ENCODE measurements around the gene MYH9.

MYH9 gene

DNA sequence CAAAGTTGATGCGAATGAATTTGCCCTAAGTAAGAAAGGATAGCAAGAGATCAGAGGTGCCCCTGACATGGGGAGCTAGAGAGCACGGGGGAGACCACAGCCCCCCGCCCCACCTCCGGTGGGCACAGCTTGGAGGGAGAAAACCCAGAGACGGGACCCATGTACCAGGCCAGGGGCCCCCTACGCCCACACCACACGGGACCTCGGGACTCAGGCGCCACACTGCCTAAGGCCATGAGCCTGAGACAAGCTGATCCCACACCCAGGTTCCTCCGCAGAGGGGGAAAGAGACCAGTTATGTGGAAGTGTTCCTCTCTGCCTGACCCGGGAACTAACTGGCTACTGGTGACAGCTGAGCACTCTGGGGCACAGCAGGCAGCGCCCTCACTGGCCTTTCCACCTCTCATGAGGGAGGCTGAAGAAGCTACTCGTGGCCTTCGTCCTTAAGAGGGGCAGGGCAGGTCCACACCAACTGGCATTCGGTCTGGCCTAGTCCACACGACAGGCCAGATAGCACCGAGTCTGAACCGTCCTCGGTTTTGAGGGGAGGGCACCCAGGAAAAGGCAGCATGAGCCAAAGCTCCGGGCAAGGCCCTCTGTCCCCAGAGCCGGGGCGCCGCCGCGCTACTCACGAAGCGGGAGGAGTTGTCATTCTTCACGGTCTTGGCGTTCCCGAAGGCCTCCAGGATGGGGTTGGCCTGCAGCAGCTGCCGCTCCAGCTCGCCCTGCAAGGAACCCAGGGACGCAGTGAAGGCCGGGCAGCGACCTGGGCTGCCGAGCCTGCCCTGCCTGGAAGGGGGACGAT lies 65.8 kb downstream of the MYH9 start:
- TF ChIP-seq, protein P1, sequence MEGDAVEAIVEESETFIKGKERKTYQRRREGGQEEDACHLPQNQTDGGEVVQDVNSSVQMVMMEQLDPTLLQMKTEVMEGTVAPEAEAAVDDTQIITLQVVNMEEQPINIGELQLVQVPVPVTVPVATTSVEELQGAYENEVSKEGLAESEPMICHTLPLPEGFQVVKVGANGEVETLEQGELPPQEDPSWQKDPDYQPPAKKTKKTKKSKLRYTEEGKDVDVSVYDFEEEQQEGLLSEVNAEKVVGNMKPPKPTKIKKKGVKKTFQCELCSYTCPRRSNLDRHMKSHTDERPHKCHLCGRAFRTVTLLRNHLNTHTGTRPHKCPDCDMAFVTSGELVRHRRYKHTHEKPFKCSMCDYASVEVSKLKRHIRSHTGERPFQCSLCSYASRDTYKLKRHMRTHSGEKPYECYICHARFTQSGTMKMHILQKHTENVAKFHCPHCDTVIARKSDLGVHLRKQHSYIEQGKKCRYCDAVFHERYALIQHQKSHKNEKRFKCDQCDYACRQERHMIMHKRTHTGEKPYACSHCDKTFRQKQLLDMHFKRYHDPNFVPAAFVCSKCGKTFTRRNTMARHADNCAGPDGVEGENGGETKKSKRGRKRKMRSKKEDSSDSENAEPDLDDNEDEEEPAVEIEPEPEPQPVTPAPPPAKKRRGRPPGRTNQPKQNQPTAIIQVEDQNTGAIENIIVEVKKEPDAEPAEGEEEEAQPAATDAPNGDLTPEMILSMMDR (IDR thresholded peaks at IDR 0.05; ENCODE audit: insufficient read depth, low read length, missing control alignments) = no peak
- no peak for DNase-seq (ENCODE audit: low read depth, low spot score)
- no peak overlapping the region for H3K4me3 ChIP-seq (ENCODE audit: low read depth, low read length)
- POLR2A ChIA-PET = interaction anchor here (0.6 to 0.9 kb wide), 2 partner anchors 62 to 160 kb away, joined by 3 to 4 read pairs; partner anchors contain the start of gene TXN2
- CTCF ChIA-PET = interaction anchor here (1.4 to 3.2 kb wide), 8 partner anchors 9 to 164 kb away, joined by 3 to 18 read pairs (median 6); no protein-coding TSS in a partner anchor

DNA sequence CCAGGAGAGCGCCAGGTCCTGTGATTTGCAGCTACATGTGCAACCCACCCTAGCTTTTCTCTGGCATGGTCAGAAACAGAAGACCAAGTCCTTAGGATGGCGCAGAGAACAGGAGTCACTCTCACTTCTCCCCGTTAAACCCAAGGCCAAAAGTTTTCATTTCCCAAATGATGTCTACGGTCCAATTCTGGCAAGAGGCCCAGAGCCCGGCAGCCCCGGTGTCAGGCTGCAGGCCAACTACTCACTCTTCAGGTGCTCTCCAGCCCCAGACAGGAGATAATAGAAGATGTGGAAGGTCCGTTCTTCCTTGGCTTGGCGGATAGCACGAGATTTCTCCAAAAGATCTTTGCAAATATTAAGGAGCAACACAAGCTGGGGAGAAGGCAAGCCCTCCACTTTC lies 67.2 kb downstream of the MYH9 start:
- ChIA-PET CTCF (interaction anchor here (1.4 to 3.2 kb wide), 5 partner anchors 19 to 166 kb away, joined by 3 to 18 read pairs (median 8); no protein-coding TSS in a partner anchor), POLR2A (interaction anchor here (0.6 kb wide), 1 partner anchor 63 kb away, joined by 3 read pairs; no protein-coding TSS in a partner anchor)
- no peak for DNase-seq (ENCODE audit: low read depth, low spot score)
- TF ChIP-seq, protein P1 (IDR thresholded peaks at IDR 0.05; ENCODE audit: insufficient read depth, low read length, missing control alignments) = no peak
- H3K4me3 ChIP-seq (ENCODE audit: low read depth, low read length) = no peak overlapping the region

DNA sequence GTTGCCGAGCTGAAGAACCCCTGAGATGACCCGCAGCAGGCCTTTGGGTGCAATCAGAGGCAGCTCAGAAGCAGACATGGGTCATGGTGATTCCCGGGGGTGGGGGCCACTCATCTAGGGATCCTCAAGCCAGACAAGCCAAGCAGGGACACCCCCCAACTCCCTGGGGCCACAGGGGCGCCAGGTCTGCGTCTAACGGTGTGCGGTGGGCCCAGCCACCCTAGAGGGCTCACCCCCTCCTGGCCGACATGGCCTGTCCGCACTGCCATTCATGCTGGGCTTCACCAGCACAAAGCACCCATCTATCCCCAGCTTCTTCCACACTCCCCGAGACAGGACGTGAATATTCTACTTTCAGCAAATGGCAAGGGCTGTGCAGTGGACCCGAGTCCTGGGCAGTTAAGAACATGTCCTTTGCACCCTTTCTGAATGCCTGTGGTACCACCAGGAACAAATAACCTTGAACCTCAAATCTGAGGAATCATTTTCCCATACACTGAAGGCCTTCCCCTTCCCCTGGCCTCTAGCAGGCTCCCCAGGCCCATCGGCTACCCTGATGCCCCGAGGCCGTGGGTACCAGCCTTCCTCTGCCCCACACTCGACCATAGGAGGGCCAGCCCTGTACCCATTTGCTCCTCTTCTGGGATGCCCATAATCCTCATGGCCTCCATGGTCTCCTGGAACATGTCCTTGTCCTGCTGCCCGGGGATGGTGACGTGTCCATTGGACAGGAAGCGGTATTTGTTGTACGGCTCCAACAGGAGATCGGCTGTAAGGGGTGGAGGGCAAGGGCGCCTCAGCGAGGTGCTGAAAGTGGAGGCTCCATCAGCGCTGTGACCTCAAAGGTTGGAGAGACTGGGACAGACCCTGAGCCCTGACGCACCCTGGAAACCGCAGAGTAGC lies 67.9 kb downstream of the MYH9 start:
- no peak overlapping the region for H3K4me3 ChIP-seq (ENCODE audit: low read depth, low read length)
- TF ChIP-seq, protein P1 (IDR thresholded peaks at IDR 0.05; ENCODE audit: insufficient read depth, low read length, missing control alignments) = no peak
- ChIA-PET POLR2A (interaction anchor here (0.6 kb wide), 1 partner anchor 189 kb away, joined by 3 read pairs; no protein-coding TSS in a partner anchor), CTCF (interaction anchor here (0.9 to 3.2 kb wide), 2 partner anchors 33 to 151 kb away, joined by 3 to 18 read pairs; no protein-coding TSS in a partner anchor)
- DNase-seq (ENCODE audit: low read depth, low spot score) = no peak

DNA sequence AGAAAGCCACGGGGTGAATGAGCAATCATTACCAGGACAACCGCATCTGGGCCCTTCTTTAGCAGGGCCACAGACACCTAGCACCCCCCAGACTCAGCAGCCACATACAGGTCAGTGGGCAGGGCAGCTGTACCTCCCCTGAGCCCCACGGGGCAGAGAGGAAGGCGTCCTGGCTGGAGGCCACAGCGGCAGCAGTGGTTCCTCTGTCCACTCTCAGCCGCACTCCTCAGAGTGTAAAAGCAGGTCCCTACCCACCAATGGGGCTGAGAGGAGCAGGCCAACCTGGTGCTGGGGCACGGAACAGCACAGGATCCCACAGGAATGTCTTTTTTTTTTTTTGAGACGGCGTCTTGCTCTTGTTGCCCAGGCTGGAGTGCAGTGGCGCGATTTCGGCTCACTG lies 69.3 kb downstream of the MYH9 start:
- CTCF ChIA-PET = no interaction called here
- no peak for DNase-seq (ENCODE audit: low read depth, low spot score)
- POLR2A ChIA-PET = no interaction called here

DNA sequence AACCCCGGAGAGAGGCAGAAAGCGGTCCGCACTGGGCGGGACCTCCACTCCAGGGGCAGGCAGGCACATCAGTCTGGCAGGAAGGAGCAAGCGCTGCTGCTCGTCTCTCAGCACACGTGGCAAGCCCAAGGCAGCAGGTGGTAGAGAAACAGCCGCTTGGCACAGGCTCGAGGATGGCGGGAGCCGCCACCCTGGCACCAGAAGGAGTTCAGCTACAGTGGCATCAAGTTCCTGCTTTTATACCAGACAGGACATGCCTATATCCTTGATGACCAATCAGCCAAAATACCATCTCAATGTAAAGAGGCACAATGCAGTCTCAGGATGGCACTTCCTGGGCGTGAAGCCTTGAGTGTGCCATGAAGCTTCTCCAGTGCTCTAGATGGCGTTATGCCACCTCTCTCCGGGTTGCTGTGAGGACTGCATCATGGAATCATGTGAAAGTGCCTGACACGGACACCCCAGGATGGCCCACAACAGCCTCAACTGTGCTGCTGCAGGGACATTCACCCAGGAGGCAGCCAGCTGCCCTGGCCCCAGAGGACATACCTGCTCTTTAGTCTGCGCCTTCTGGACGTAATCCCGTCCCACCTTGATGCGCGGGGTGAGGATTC lies 70.0 kb downstream of the MYH9 start:
- no peak for DNase-seq (ENCODE audit: low read depth, low spot score)
- POLR2A ChIA-PET = no interaction called here
- TF ChIP-seq, protein P1 (IDR thresholded peaks at IDR 0.05; ENCODE audit: insufficient read depth, low read length, missing control alignments) = no peak
- CTCF ChIA-PET = interaction anchor here (0.8 to 1.3 kb wide), 2 partner anchors 16 to 153 kb away, joined by 3 to 5 read pairs; no protein-coding TSS in a partner anchor
- H3K4me3 ChIP-seq (ENCODE audit: low read depth, low read length) = no peak overlapping the region

More for the DNA sequence above, 69.3 kb downstream of the MYH9 start:
- TF ChIP-seq, protein P1 (IDR thresholded peaks at IDR 0.05; ENCODE audit: insufficient read depth, low read length, missing control alignments) = no peak
- H3K4me3 ChIP-seq (ENCODE audit: low read depth, low read length) = no peak overlapping the region

All from AG04449 (cell line).